Endothelial cell of umbilical vein (primary cell): ENCODE data around the gene HPX. TPM values are rescaled to one million over a fixed set of nuclear protein-coding genes. Genes with fewer than 3 reads are reported as not detected.

Experiments
- BruUV-seq: library from RNA; stranded (reverse); fragments of 400-500 nt; replicated peaks from 2 replicates; lab custom pipeline; 2021; lab: Mats Ljungman, UMichigan
- CTCF ChIA-PET: fragments of 300-600, 350-600 bp; sonication (Branson Sonifier 250); formaldehyde crosslinking; loops from one replicate; lab custom pipeline; 2021; ENCODE audit warnings: antibody characterized with exemption, inconsistent platforms; lab: Charles Lee
- POLR2A ChIA-PET: fragments of 300-600, 350-600 bp; sonication (Branson Sonifier 250); formaldehyde crosslinking; loops from one replicate; lab custom pipeline; 2021; ENCODE audit warnings: antibody characterized with exemption, inconsistent platforms; lab: Charles Lee
- DNase-seq: peaks from one replicate; pipeline ENCODE4 v3.0.0-alpha.2; 2011; ENCODE audit warnings: low read depth, low spot score
- FAIRE-seq: peaks from 2 replicates; lab custom pipeline; 2011; peaks lifted over from hg19 to GRCh38; lab: Jason Lieb, UNC
- H2AFZ ChIP-seq: 2 replicates; pipeline ENCODE4 v1.6.0; 2012; ENCODE audit warnings: low read depth, low read length, control low read depth, inconsistent platforms
- H3K27ac ChIP-seq: 2 replicates; pipeline ENCODE4 v1.5.1; 2011; ENCODE audit warnings: low read depth, mild to moderate bottlenecking, control low read depth, low read length, moderate library complexity; ENCODE audit not compliant: insufficient read depth
- H3K27me3 ChIP-seq, 2 experiments: 2 replicates each; pipeline versions ENCODE4 v1.6.0 to v1.6.1; 2011; ENCODE audit warnings: low read length in 2 of 2, mixed read lengths in 1 of 2; ENCODE audit not compliant: control insufficient read depth in 2 of 2, insufficient read depth in 2 of 2
- H3K36me3 ChIP-seq, 2 experiments: 2 replicates in 1 of 2; 3 replicates in 1 of 2; pipeline ENCODE4 v1.5.1; 2011; ENCODE audit warnings: low read length in 2 of 2, mild to moderate bottlenecking in 1 of 2, moderate library complexity in 1 of 2; ENCODE audit not compliant: control insufficient read depth in 2 of 2, insufficient read depth in 2 of 2; ENCODE audit errors: extremely low read depth in 1 of 2
- H3K4me1 ChIP-seq: 3 replicates; pipeline ENCODE4 v1.5.1; 2011; ENCODE audit warnings: mild to moderate bottlenecking, low read length; ENCODE audit not compliant: control insufficient read depth, insufficient read depth; ENCODE audit errors: extremely low read depth
- H3K4me2 ChIP-seq: 2 replicates; pipeline ENCODE4 v1.6.1; 2011; ENCODE audit warnings: low read length, control low read depth, mixed read lengths; ENCODE audit not compliant: insufficient read depth
- H3K4me3 ChIP-seq, 3 experiments: fragments of 200-600 bp in 1 of 3; sonication (generic), shearing (Covaris generic) in 1 of 3; replicated peaks in 1 of 3; 2 replicates each; pipeline ENCODE4 v1.5.1; 2011 to 2016; ENCODE audit warnings: control low read depth in 3 of 3, low read length in 3 of 3, mild to moderate bottlenecking in 2 of 3, inconsistent platforms in 1 of 3, low read depth in 1 of 3, moderate library complexity in 1 of 3; ENCODE audit not compliant: insufficient read depth in 1 of 3
- H3K79me2 ChIP-seq: 2 replicates; pipeline ENCODE4 v1.6.0; 2012; ENCODE audit warnings: low read length, inconsistent platforms; ENCODE audit not compliant: control insufficient read depth, insufficient read depth
- H3K9ac ChIP-seq: replicated peaks from 2 replicates; pipeline ENCODE3; 2011; ENCODE audit warnings: low read length, control low read depth; ENCODE audit not compliant: insufficient read depth; ENCODE audit errors: extremely low read depth
- H3K9me1 ChIP-seq: replicated peaks from 3 replicates; pipeline ENCODE4 v1.6.0; 2011; ENCODE audit warnings: mild to moderate bottlenecking, low read length; ENCODE audit not compliant: control insufficient read depth, insufficient read depth; ENCODE audit errors: extremely low read depth
- H3K9me3 ChIP-seq: replicated peaks from 2 replicates; pipeline ENCODE4 v1.5.1; 2012; ENCODE audit warnings: low read length, inconsistent platforms; ENCODE audit not compliant: control insufficient read depth, insufficient read depth
- H4K20me1 ChIP-seq: replicated peaks from 2 replicates; pipeline ENCODE3; 2011; ENCODE audit warnings: mild to moderate bottlenecking, low read length; ENCODE audit not compliant: control insufficient read depth, insufficient read depth; ENCODE audit errors: extremely low read depth
- EZH2 ChIP-seq: IDR thresholded peaks from 2 replicates; pipeline ENCODE4 v1.6.1; 2012; ENCODE audit warnings: borderline replicate concordance, low read depth, mild to moderate bottlenecking, moderate library complexity, low read length, inconsistent platforms; ENCODE audit not compliant: severe bottlenecking
- FOS ChIP-seq: IDR thresholded peaks from 2 replicates; pipeline ENCODE4 v1.6.1; 2011; ENCODE audit warnings: mild to moderate bottlenecking, low read length, moderate library complexity, borderline replicate concordance; ENCODE audit not compliant: insufficient read depth
- GATA2 ChIP-seq: IDR thresholded peaks from 2 replicates; pipeline ENCODE4 v1.7.0; 2011; ENCODE audit warnings: low read depth, mild to moderate bottlenecking, moderate library complexity, mixed read lengths, low read length; ENCODE audit not compliant: insufficient read length, insufficient read depth
- JUN ChIP-seq: IDR thresholded peaks from 2 replicates; pipeline ENCODE4 v1.6.1; 2011; ENCODE audit warnings: borderline replicate concordance, low read depth; ENCODE audit not compliant: insufficient read length, insufficient read depth
- MAX ChIP-seq: IDR thresholded peaks from 2 replicates; pipeline ENCODE4 v1.6.1; 2011; ENCODE audit not compliant: insufficient read depth, insufficient read length
- MYC ChIP-seq: IDR thresholded peaks from one replicate; pipeline ENCODE4 v1.6.1; 2011; ENCODE audit warnings: mild to moderate bottlenecking, low read depth, low read length
- POLR2A ChIP-seq: IDR thresholded peaks from 2 replicates; pipeline ENCODE4 v1.6.1; 2012; ENCODE audit warnings: low read depth, mild to moderate bottlenecking, control low read depth, low read length
- POLR2AphosphoS5 ChIP-seq: IDR thresholded peaks from 2 replicates; pipeline ENCODE4 v1.6.1; 2012; ENCODE audit warnings: low read depth, mild to moderate bottlenecking, control low read depth, low read length, moderate library complexity; ENCODE audit not compliant: insufficient read depth
- dilution Hi-C: fragments of 300-500 bp; cut with MboI; formaldehyde crosslinking; loops from one replicate; pipeline ENCODE4 v1.15.0; 2019; ENCODE audit warnings: low sequenced_read_pairs; ENCODE audit not compliant: extremely low pct_ligation_motif_present
- intact Hi-C: fragments of 100-400 bp; cut with micrococcal nuclease; formaldehyde crosslinking; loops from one replicate; pipeline ENCODE4 v1.10.0; 2022
- polyA plus RNA-seq, 4 experiments: library from polyadenylated mRNA; depleted of rRNA in 3 of 4; stranded (reverse) in 3 of 4; unstranded in 1 of 4; fragments of >200 nt; gene quantifications; 2 replicates each; pipeline versions ENCODE4 v1.2.1 to v1.2.3, GENCODE V29; 2011 to 2012; ENCODE audit warnings: missing spikeins in 1 of 4
- total RNA-seq: library from RNA; stranded (reverse); gene quantifications from 2 replicates; pipeline ENCODE4 v1.2.3, GENCODE V29; 2021
- TF ChIP-seq, protein P1 (sequence below), 2 donors: IDR thresholded peaks; 1 replicate in 1 of 2; 2 replicates in 1 of 2; pipeline ENCODE4 v1.5.1; 2011; ENCODE audit warnings: low read length in 2 of 2, mild to moderate bottlenecking in 2 of 2, moderate library complexity in 2 of 2, control low read depth in 1 of 2, inconsistent platforms in 1 of 2, low read depth in 1 of 2; ENCODE audit not compliant: insufficient read depth in 1 of 2; ENCODE audit errors: extremely low read depth in 1 of 2

Gene HPX
- total and polyA plus RNA-seq, 2 donors (not counting 3 experiments of a cell fraction or from before 2014, with no cell fraction given) = 1.3 to 1.5 TPM

- Histone ChIP-seq H3K4me1 (no peaks in the 10 kb centered on the region), H3K9ac (no peak overlapping the region), H3K27me3 (no peaks in the 10 kb centered on the region), H3K36me3 (no peaks in the 10 kb centered on the region), H3K4me3 (no peak overlapping the region), H2AFZ (no peak overlapping the region), H3K4me2 (no peak overlapping the region), H3K9me3 (no peaks in the 10 kb centered on the region), H3K79me2 (no peaks in the 10 kb centered on the region), H3K9me1 (no peaks in the 10 kb centered on the region), H4K20me1 (no peaks in the 10 kb centered on the region), H3K27ac (no peak overlapping the region)
- dilution Hi-C loops (no loop called here), intact Hi-C loops (no loop called here)
- TF ChIP-seq MAX (no peak), GATA2 (no peak), JUN (no peak), POLR2A (no peak), FOS (no peak), POLR2AphosphoS5 (no peak), MYC (no peak), EZH2 (no peak)
- TF ChIP-seq, protein P1, sequence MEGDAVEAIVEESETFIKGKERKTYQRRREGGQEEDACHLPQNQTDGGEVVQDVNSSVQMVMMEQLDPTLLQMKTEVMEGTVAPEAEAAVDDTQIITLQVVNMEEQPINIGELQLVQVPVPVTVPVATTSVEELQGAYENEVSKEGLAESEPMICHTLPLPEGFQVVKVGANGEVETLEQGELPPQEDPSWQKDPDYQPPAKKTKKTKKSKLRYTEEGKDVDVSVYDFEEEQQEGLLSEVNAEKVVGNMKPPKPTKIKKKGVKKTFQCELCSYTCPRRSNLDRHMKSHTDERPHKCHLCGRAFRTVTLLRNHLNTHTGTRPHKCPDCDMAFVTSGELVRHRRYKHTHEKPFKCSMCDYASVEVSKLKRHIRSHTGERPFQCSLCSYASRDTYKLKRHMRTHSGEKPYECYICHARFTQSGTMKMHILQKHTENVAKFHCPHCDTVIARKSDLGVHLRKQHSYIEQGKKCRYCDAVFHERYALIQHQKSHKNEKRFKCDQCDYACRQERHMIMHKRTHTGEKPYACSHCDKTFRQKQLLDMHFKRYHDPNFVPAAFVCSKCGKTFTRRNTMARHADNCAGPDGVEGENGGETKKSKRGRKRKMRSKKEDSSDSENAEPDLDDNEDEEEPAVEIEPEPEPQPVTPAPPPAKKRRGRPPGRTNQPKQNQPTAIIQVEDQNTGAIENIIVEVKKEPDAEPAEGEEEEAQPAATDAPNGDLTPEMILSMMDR (IDR thresholded peaks at IDR 0.05; ENCODE audit: extremely low read depth in 1 of 2, insufficient read depth in 1 of 2, low read depth in 1 of 2, low read length in 2 of 2) = no peak
- ChIA-PET POLR2A (no interaction called here), CTCF (interaction anchor here (0.7 to 6.8 kb wide), 3 partner anchors 10 to 55 kb away, joined by 4 to 46 read pairs (median 5); partner anchors contain the start of gene APBB1)
- DNase-seq (no peak), FAIRE-seq (no peak)
- no TSS peak for BruUV-seq
These were observed 6.7 kb downstream of the HPX start for GRCh38 chr11:6433998-6434660.
